Stomach (tissue), 4 donors: ENCODE results near the gene MDFI.

Source experiments
- EP300 ChIP-seq: sonication (generic); formaldehyde crosslinking; IDR thresholded peaks from one replicate; pipeline ENCODE4 v1.6.1; 2017; ENCODE audit warnings: antibody characterized with exemption
- TF ChIP-seq, protein P1 (sequence below), 7 experiments: fragments of 450-650 bp in 4 of 7; fragments of 200-600 bp in 3 of 7; sonication (generic) in 3 of 7; IDR thresholded peaks; one replicate each; pipeline ENCODE4 v1.5.1; 2016 to 2019; ENCODE audit warnings: antibody characterized with exemption in 7 of 7, control low read depth in 2 of 7, mild to moderate bottlenecking in 1 of 7

DNA sequence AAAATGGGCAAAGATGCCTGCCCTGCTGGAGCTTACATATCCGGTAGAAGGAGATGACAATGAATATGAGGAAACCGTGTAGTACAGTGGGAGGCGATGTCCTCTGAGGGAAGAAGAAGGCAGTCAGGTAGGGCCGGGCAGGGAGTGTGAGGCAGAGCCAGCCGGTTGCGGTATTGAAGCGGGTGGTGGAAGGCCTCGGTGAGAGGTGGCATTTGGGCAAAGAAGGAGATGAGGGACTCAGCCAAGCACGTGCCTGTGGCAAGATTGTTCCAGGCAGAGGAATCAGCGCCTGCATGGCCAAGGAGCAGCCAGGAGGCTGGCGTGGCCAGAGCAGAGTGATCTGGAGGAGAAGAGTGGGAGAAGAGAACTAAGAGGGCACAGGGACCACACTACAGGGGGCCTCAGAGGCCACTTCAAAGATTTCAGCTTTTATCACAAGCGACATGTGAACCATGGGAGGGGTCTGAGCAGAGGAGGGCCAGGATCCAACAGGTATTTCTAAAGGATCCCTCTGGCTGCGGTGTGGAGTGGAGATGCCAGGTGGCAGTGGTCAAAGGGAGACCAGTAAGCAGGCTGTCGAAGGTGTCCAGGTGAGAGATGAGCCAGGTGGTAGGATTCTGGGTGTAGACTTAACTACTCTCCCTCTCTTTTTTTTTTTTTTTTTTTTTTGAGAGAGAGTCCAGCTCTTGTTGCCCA, 13.8 kb downstream of the MDFI start:
- TF ChIP-seq, protein P1, sequence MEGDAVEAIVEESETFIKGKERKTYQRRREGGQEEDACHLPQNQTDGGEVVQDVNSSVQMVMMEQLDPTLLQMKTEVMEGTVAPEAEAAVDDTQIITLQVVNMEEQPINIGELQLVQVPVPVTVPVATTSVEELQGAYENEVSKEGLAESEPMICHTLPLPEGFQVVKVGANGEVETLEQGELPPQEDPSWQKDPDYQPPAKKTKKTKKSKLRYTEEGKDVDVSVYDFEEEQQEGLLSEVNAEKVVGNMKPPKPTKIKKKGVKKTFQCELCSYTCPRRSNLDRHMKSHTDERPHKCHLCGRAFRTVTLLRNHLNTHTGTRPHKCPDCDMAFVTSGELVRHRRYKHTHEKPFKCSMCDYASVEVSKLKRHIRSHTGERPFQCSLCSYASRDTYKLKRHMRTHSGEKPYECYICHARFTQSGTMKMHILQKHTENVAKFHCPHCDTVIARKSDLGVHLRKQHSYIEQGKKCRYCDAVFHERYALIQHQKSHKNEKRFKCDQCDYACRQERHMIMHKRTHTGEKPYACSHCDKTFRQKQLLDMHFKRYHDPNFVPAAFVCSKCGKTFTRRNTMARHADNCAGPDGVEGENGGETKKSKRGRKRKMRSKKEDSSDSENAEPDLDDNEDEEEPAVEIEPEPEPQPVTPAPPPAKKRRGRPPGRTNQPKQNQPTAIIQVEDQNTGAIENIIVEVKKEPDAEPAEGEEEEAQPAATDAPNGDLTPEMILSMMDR (IDR thresholded peaks at IDR 0.05): no peak
- TF ChIP-seq EP300: no peak
